Activated effector memory CD4-positive, alpha-beta T cell treated with anti-CD3 and anti-CD28 coated beads, Interleukin-2, amount 50 U/mL, for 16 hours (primary cell): ENCODE measurements around the gene RALB.
"Not testable (repeated sequence)": the region's sequence is repeated elsewhere in the genome, so short reads cannot be mapped to it uniquely, and the experiment has no call there.

ENCODE experiments used
- DNase-seq: peaks from one replicate; pipeline ENCODE4 v3.0.0-alpha.2; 2020

Gene RALB

GRCh38 chr2:120225549-120226065 lies 27.0 kb upstream of the RALB start:
- DNase-seq: no peak

- no peak for DNase-seq
Measured at GRCh38 chr2:120226316-120226715, 26.3 kb upstream of the RALB start.

- no peak for DNase-seq
Measured at GRCh38 chr2:120227111-120227991, 25.3 kb upstream of the RALB start.

- no peak for DNase-seq
Measured at GRCh38 chr2:120228503-120228902, 24.1 kb upstream of the RALB start.

- DNase-seq: no peak
Measured at GRCh38 chr2:120229341-120229740, 23.3 kb upstream of the RALB start.

GRCh38 chr2:120230515-120231471 lies 21.9 kb upstream of the RALB start:
- DNase-seq: no peak

- peak; percentile 78 for DNase-seq
Measured at GRCh38 chr2:120231564-120231973, 21.1 kb upstream of the RALB start.

- DNase-seq: peak; percentile 87
Measured at GRCh38 chr2:120231974-120232635, 20.5 kb upstream of the RALB start.

GRCh38 chr2:120233292-120233691 lies 19.4 kb upstream of the RALB start:
- no peak for DNase-seq

- DNase-seq: not testable (repeated sequence)
Measured at GRCh38 chr2:120235158-120235557, 17.5 kb upstream of the RALB start.

- no peak for DNase-seq
Measured at GRCh38 chr2:120235681-120236080, 17.0 kb upstream of the RALB start.

- DNase-seq: no peak
Measured at GRCh38 chr2:120236316-120236715, 16.3 kb upstream of the RALB start.

- DNase-seq: no peak
Measured at GRCh38 chr2:120236791-120237190, 15.9 kb upstream of the RALB start.

- DNase-seq: no peak
Measured at GRCh38 chr2:120237491-120237902, 15.2 kb upstream of the RALB start.

GRCh38 chr2:120238728-120239487 lies 13.7 kb upstream of the RALB start:
- no peak for DNase-seq

- DNase-seq: no peak
Measured at GRCh38 chr2:120239488-120240287, 13.0 kb upstream of the RALB start.

- no peak for DNase-seq
Measured at GRCh38 chr2:120240901-120241429, 11.7 kb upstream of the RALB start.

GRCh38 chr2:120241684-120242083 lies 11.0 kb upstream of the RALB start:
- no peak for DNase-seq

GRCh38 chr2:120243211-120243610 lies 9.4 kb upstream of the RALB start:
- no peak for DNase-seq

GRCh38 chr2:120243875-120244553 lies 8.6 kb upstream of the RALB start:
- DNase-seq: no peak
